WTC11 (cell line): ENCODE data around the gene NR4A3.

Source experiments
- TF ChIP-seq, protein P1 (sequence below): sonication (generic); formaldehyde crosslinking; conservative IDR thresholded peaks from 2 replicates; pipeline ENCODE4 v1.8.1; 2022; ENCODE audit warnings: mild to moderate bottlenecking, missing genetic modification reagents
- TF ChIP-seq, protein P2 (sequence below): fragments of 200-600 bp; IDR thresholded peaks from 2 replicates; pipeline ENCODE4 v1.8.0; 2022; ENCODE audit warnings: antibody characterized with exemption
- TF ChIP-seq, protein P3 (sequence below): sonication (generic); formaldehyde crosslinking; IDR thresholded peaks from 2 replicates; pipeline ENCODE4 v1.8.0; 2023; ENCODE audit warnings: missing genetic modification reagents
- TF ChIP-seq, protein P4 (sequence below): sonication (generic); formaldehyde crosslinking; IDR thresholded peaks from 2 replicates; pipeline ENCODE4 v1.8.1; 2023; ENCODE audit warnings: mild to moderate bottlenecking, missing genetic modification reagents

DNA sequence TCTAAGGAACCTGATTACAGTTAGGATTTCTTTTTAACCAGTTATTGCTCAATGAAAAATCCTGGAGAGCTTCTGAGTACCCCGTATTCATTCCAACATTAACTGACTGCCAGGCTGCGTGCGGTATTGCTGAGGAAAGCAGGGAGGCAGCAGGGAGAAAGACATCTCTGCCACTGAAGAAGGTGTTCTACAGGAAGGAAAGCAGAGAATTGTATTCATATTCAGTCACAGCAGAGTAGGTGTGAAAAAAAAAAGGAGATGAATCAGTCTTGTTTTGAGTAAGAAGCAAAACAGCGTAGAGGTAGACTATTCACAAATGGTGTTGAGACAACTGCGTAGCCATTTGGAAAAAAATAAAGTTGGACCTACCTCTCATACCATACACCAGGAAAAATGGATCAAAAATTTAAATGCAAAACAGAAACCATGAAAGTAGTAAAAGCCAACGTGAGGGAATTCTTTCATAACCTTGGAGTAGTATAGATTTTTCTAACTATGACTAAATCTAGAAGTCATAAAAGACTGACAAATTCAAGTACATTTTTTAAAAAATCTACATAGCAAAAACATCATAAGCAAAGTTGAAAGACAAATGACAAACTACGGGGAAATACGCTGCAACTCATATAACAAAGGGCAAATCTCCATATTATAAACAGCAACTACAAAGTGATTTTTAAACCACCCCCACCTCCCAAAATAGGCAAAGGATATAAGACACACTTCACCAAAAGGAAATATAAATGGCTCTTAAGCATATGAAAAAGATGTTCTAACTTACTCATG, 9.9 kb upstream of the NR4A3 start:
- TF ChIP-seq, protein P1, sequence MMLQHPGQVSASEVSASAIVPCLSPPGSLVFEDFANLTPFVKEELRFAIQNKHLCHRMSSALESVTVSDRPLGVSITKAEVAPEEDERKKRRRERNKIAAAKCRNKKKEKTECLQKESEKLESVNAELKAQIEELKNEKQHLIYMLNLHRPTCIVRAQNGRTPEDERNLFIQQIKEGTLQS (CRISPR knock-in tag), result no peak
- TF ChIP-seq, protein P2, sequence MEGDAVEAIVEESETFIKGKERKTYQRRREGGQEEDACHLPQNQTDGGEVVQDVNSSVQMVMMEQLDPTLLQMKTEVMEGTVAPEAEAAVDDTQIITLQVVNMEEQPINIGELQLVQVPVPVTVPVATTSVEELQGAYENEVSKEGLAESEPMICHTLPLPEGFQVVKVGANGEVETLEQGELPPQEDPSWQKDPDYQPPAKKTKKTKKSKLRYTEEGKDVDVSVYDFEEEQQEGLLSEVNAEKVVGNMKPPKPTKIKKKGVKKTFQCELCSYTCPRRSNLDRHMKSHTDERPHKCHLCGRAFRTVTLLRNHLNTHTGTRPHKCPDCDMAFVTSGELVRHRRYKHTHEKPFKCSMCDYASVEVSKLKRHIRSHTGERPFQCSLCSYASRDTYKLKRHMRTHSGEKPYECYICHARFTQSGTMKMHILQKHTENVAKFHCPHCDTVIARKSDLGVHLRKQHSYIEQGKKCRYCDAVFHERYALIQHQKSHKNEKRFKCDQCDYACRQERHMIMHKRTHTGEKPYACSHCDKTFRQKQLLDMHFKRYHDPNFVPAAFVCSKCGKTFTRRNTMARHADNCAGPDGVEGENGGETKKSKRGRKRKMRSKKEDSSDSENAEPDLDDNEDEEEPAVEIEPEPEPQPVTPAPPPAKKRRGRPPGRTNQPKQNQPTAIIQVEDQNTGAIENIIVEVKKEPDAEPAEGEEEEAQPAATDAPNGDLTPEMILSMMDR, result no peak
- TF ChIP-seq, protein P3, sequence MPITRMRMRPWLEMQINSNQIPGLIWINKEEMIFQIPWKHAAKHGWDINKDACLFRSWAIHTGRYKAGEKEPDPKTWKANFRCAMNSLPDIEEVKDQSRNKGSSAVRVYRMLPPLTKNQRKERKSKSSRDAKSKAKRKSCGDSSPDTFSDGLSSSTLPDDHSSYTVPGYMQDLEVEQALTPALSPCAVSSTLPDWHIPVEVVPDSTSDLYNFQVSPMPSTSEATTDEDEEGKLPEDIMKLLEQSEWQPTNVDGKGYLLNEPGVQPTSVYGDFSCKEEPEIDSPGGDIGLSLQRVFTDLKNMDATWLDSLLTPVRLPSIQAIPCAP (CRISPR knock-in tag), result no peak
- TF ChIP-seq, protein P4, sequence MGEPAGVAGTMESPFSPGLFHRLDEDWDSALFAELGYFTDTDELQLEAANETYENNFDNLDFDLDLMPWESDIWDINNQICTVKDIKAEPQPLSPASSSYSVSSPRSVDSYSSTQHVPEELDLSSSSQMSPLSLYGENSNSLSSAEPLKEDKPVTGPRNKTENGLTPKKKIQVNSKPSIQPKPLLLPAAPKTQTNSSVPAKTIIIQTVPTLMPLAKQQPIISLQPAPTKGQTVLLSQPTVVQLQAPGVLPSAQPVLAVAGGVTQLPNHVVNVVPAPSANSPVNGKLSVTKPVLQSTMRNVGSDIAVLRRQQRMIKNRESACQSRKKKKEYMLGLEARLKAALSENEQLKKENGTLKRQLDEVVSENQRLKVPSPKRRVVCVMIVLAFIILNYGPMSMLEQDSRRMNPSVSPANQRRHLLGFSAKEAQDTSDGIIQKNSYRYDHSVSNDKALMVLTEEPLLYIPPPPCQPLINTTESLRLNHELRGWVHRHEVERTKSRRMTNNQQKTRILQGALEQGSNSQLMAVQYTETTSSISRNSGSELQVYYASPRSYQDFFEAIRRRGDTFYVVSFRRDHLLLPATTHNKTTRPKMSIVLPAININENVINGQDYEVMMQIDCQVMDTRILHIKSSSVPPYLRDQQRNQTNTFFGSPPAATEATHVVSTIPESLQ (CRISPR knock-in tag), result no peak
